GM21528 (cell line): ENCODE results near the gene ZNF112.

Experiments used
- ATAC-seq: cut with Tn5 transposase; IDR thresholded peaks from one replicate; pipeline ENCODE4 v1.9.1; 2021; ENCODE audit warnings: mild to moderate bottlenecking, moderate library complexity; ENCODE audit not compliant: unreplicated experiment, low FRiP score

ZNF112 gene

GRCh38 chr19:44284968-44285367, 71.5 kb downstream of the ZNF112 start:
- no peak for ATAC-seq

- no peak for ATAC-seq
These were observed 73.6 kb downstream of the ZNF112 start for GRCh38 chr19:44282846-44283245.

GRCh38 chr19:44280916-44281315, 75.6 kb downstream of the ZNF112 start:
- ATAC-seq, result no peak

GRCh38 chr19:44278181-44278690, 78.2 kb downstream of the ZNF112 start:
- ATAC-seq, result no peak

- ATAC-seq, result no peak
These were observed 79.1 kb downstream of the ZNF112 start for GRCh38 chr19:44277331-44277730.
